Measurements from ENCODE around the gene PTPN9.
A peak's percentile ranks its signal among the peaks of the same experiment; 100 is the strongest.

Gene PTPN9

DNA sequence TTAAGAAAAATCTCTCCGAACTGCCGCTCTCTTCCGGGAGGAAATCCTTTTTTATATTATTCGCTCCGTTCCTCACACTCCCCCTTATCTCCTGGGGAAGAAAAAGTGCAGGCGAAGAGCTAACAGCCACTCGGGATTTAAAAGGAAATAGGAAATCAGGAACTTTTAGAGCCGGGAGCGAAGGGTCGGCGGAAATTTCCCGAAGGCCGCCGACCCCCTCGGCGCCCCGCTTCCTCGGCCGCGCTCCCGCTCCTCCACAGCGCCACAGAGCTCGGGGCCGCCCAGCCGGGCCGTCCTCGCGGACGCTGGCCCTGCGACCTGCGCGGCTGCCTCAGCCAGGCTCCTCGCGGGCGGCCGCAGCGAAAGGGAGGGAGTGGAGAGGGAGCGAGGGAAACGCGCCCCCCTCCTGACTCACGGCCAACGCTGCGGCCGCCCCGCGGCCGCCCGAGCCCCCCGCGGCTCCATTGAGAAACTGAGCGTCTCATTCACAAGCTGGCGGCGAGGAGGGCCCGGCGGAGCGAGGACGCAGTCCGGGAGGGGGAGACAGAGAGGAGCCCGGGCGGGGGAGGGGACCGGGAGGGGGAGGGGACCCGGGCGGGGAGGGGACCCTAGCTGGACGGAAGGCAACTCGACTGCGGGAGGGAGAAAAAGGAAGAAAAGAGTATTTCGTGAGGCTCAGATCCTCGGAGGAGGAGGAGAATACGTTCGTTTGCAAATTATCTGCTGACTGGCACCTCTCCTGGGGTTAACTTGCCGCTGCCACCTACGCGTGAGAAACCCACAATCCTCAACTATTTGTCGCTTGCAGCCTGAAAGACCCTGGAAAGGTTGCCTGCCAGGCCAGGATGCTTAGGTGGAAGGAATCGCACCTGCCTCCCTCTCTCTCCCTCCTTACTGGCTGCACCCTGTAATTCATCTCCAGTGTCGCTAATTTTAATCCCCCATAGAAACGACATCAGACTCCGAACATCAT is at the start of gene PTPN9:
PTPN9 (minus strand) TSS at position 368 of the 973 bp plus-strand sequence. CDS start 539 bp downstream, outside the sequence.
- H3K4me1 Mint-ChIP-seq (ENCODE audit: low read depth) = peaks cover 18% of the 10 kb centered on the region
- H3K27me3 Mint-ChIP-seq = no peaks in the 10 kb centered on the region
- H3K27ac Mint-ChIP-seq = peak within 1 kb of the TSS; percentile 93
- H3K36me3 Mint-ChIP-seq (ENCODE audit: low read depth) = no peaks in the 10 kb centered on the region
- no peaks in the 10 kb centered on the region for H3K9me3 Mint-ChIP-seq
- H3K4me3 Mint-ChIP-seq = peak within 1 kb of the TSS; percentile 89

GRCh38 chr15:75625542-75626347 is 46.6 kb upstream of the PTPN9 start, which contains the start of gene SNUPN:
TSS of gene SNUPN (minus strand) at chr15:75625725. CDS start at chr15:75621051, 4,674 bp downstream.
- no peaks in the 10 kb centered on the region for H3K27me3 Mint-ChIP-seq
- H3K27ac Mint-ChIP-seq = peak within 1 kb of the TSS; percentile 96
- H3K36me3 Mint-ChIP-seq (ENCODE audit: low read depth) = peaks cover 11% of the 10 kb centered on the region
- peak within 1 kb of the TSS; percentile 94 for H3K4me3 Mint-ChIP-seq
- H3K9me3 Mint-ChIP-seq = no peaks in the 10 kb centered on the region
- H3K4me1 Mint-ChIP-seq (ENCODE audit: low read depth) = peaks cover 46% of the 10 kb centered on the region

GRCh38 chr15:75622505-75622904 is 43.4 kb upstream of the PTPN9 start:
- peak overlapping the region; percentile 90 for H3K27ac Mint-ChIP-seq
- no peak overlapping the region for H3K4me3 Mint-ChIP-seq
- H3K4me1 Mint-ChIP-seq (ENCODE audit: low read depth) = peaks cover 59% of the 10 kb centered on the region
- H3K27me3 Mint-ChIP-seq = no peaks in the 10 kb centered on the region
- H3K36me3 Mint-ChIP-seq (ENCODE audit: low read depth) = peaks cover 31% of the 10 kb centered on the region
- H3K9me3 Mint-ChIP-seq = no peaks in the 10 kb centered on the region

- Mint-ChIP-seq H3K9me3 (no peaks in the 10 kb centered on the region), H3K4me1 (ENCODE audit: low read depth) (peaks cover 48% of the 10 kb centered on the region), H3K4me3 (peak overlapping the region; percentile 72), H3K27me3 (no peaks in the 10 kb centered on the region), H3K36me3 (ENCODE audit: low read depth) (peaks cover 44% of the 10 kb centered on the region), H3K27ac (peak overlapping the region; percentile 90)
These were observed 41.8 kb upstream of the PTPN9 start for GRCh38 chr15:75620841-75621391.

DNA sequence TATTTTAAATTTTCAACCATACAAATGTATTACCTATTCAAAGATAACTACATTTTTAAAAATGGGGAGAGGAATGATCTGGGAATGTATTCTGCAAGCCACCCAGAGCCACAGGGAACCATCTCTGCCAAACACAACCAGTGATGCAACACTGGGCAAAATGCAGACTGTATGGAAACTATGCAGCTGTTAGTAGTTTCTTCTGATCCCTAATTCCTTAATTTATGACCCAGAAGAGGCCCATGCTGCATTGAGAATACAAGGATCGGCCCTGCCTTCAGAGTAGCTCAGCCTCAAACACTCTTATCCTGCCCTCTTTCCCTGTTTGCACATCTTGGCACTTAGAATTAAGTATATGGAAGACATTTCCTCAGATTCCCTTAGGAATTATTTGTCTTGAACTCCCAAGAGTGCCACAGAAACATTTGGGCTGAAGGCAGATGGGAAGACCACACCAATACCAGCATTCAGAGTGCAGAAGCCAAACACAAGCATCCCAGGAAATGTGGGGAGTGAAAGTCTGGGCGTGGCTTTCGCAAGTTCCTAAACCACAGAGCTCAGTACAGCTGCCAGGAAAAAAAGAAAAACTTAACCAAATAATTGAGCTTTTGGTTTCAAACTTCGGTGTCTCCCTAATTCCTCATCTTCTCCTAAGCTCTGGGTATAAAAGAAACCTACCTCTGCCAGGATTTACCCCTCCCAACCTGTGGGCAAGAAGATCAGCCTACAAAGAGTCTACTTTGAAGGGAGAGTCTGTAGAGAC is 41.1 kb upstream of the PTPN9 start:
- no peaks in the 10 kb centered on the region for H3K27me3 Mint-ChIP-seq
- H3K4me1 Mint-ChIP-seq (ENCODE audit: low read depth) = peaks cover 50% of the 10 kb centered on the region
- peak overlapping the region; percentile 90 for H3K27ac Mint-ChIP-seq
- H3K4me3 Mint-ChIP-seq = peak overlapping the region; percentile 72
- peaks cover 49% of the 10 kb centered on the region for H3K36me3 Mint-ChIP-seq (ENCODE audit: low read depth)
- no peaks in the 10 kb centered on the region for H3K9me3 Mint-ChIP-seq

- no peaks in the 10 kb centered on the region for H3K27me3 Mint-ChIP-seq
- H3K9me3 Mint-ChIP-seq = no peaks in the 10 kb centered on the region
- H3K27ac Mint-ChIP-seq = no peak overlapping the region
- no peak overlapping the region for H3K4me3 Mint-ChIP-seq
- peaks cover 67% of the 10 kb centered on the region for H3K36me3 Mint-ChIP-seq (ENCODE audit: low read depth)
- peaks cover 31% of the 10 kb centered on the region for H3K4me1 Mint-ChIP-seq (ENCODE audit: low read depth)
These were observed 37.7 kb upstream of the PTPN9 start for GRCh38 chr15:75616766-75617165.

- Mint-ChIP-seq H3K9me3 (no peaks in the 10 kb centered on the region), H3K36me3 (ENCODE audit: low read depth) (peaks cover 67% of the 10 kb centered on the region), H3K4me3 (peak overlapping the region; percentile 24), H3K27ac (peak overlapping the region; percentile 80), H3K4me1 (ENCODE audit: low read depth) (peaks cover 37% of the 10 kb centered on the region), H3K27me3 (no peaks in the 10 kb centered on the region)
These were observed 27.9 kb upstream of the PTPN9 start for GRCh38 chr15:75606711-75607699.

DNA sequence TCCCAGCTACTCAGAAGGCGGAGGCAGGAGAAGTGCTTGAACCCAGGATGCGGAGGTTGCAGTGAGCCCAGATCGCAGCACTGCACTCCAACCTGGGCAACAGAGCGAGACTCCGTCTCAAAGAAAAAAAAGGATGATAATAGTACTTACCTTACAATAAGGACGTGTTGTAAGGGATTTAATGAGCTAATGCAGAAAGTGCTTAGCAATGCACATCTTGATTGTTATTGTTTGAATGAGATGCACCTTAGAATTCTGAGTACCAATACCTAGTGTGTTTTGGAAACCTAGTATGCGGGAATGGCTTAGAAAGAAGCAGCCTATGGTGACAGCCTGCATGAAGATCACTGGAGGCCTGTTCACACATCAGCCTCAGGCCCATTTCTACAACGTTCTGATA is 26.9 kb upstream of the PTPN9 start:
- Mint-ChIP-seq H3K27me3 (no peaks in the 10 kb centered on the region), H3K4me1 (ENCODE audit: low read depth) (peaks cover 37% of the 10 kb centered on the region), H3K4me3 (peak overlapping the region; percentile 24), H3K27ac (peak overlapping the region; percentile 80), H3K36me3 (ENCODE audit: low read depth) (peaks cover 71% of the 10 kb centered on the region), H3K9me3 (no peaks in the 10 kb centered on the region)

DNA sequence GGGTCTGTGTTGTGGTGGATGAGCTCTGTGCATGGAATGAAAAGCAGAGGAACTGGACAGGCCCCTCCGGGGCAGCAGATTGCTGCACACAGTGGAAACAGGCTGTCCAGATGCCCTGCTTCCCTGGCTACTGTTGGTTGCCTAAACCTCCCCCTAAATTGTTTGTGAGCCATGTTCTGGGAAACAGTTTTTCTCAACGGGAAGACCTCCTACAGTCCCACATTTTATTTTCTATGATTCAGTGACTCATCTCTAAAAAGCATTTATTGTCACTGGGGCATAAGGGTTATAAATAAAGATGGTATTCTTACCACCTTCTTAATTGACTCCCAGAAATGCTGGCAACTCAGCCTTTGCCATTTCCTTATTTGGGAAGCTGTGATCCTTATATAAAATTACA is 20.3 kb upstream of the PTPN9 start:
- Mint-ChIP-seq H3K4me3 (no peak overlapping the region), H3K9me3 (no peaks in the 10 kb centered on the region), H3K36me3 (ENCODE audit: low read depth) (peaks cover 68% of the 10 kb centered on the region), H3K27me3 (no peaks in the 10 kb centered on the region), H3K27ac (no peak overlapping the region), H3K4me1 (ENCODE audit: low read depth) (peaks cover 19% of the 10 kb centered on the region)

GRCh38 chr15:75598361-75598760 is 19.2 kb upstream of the PTPN9 start:
- peaks cover 65% of the 10 kb centered on the region for H3K36me3 Mint-ChIP-seq (ENCODE audit: low read depth)
- H3K27ac Mint-ChIP-seq = no peak overlapping the region
- no peaks in the 10 kb centered on the region for H3K27me3 Mint-ChIP-seq
- no peak overlapping the region for H3K4me3 Mint-ChIP-seq
- H3K4me1 Mint-ChIP-seq (ENCODE audit: low read depth) = peaks cover 19% of the 10 kb centered on the region
- no peaks in the 10 kb centered on the region for H3K9me3 Mint-ChIP-seq

DNA sequence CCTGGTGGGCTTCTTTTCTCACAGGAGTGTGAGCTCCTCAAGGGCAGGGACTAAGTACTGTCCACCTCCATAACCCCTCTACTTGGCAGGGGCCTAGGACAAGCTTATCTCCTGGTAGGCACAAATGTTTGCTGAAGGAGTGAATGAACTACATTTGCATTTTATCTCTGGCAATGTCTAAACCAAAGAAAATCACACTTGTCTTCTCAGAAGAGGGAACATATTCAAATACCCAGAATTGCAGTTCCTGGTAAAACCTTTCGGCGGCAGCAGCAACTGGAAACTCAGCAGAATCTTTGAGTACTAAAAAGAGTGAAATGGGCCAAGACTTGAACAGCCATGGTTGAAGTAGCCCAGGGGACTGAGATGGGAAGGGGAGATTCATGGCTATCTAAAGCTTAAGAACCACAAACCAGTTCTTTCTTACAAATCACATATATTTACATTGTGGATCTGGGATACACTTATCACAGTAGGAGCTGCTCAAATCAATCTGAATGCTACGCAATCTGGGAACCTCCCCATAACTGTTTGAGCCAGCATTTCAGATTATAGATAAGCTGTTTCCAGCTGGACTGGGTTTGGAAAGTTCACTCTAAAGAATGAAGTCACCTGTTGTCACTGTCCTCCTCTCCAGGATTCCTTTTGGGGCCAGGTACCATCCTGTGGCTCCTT is 18.7 kb upstream of the PTPN9 start:
- Mint-ChIP-seq H3K4me1 (ENCODE audit: low read depth) (peaks cover 19% of the 10 kb centered on the region), H3K4me3 (peak overlapping the region; percentile 24), H3K27me3 (no peaks in the 10 kb centered on the region), H3K36me3 (ENCODE audit: low read depth) (peaks cover 65% of the 10 kb centered on the region), H3K27ac (peak overlapping the region; percentile 80), H3K9me3 (no peaks in the 10 kb centered on the region)

- no peaks in the 10 kb centered on the region for H3K9me3 Mint-ChIP-seq
These were observed 17.7 kb upstream of the PTPN9 start for GRCh38 chr15:75596703-75597345.

More at GRCh38 chr15:75596703-75597345, 17.7 kb upstream of the PTPN9 start:
- peaks cover 19% of the 10 kb centered on the region for H3K4me1 Mint-ChIP-seq (ENCODE audit: low read depth)
- H3K27me3 Mint-ChIP-seq = no peaks in the 10 kb centered on the region
- peaks cover 68% of the 10 kb centered on the region for H3K36me3 Mint-ChIP-seq (ENCODE audit: low read depth)
- H3K27ac Mint-ChIP-seq = no peak overlapping the region
- H3K4me3 Mint-ChIP-seq = no peak overlapping the region
